GM12878 (cell line): Measurements from ENCODE around the gene MXRA7. TPM values are rescaled to one million over a fixed set of nuclear protein-coding genes. Genes with fewer than 3 reads are reported as not detected.

Experiments
- BHLHE40 ChIP-seq, 2 experiments: fragments of 450-650 bp in 1 of 2; IDR thresholded peaks; 2 replicates each; pipeline ENCODE4 v1.6.1; 2011 to 2017; ENCODE audit warnings: low read depth in 2 of 2, borderline replicate concordance in 1 of 2, improper control_type of control experiment in 1 of 2, low read length in 1 of 2, mild to moderate bottlenecking in 1 of 2
- CBX3 ChIP-seq: fragments of 200-600 bp; sonication (generic); IDR thresholded peaks from 2 replicates; pipeline ENCODE4 v1.6.1; 2016; ENCODE audit warnings: low read depth, borderline replicate concordance
- EED ChIP-seq: sonication (generic); IDR thresholded peaks from 2 replicates; pipeline ENCODE4 v1.6.1; 2016; ENCODE audit warnings: antibody characterized with exemption, low read depth
- EP300 ChIP-seq, 2 experiments: fragments of 150-350 bp in 1 of 2; IDR thresholded peaks; 2 replicates each; pipeline ENCODE4 v1.6.1; 2011 to 2012; ENCODE audit warnings: low read depth in 2 of 2, low read length in 2 of 2, borderline replicate concordance in 1 of 2, improper control_type of control experiment in 1 of 2, inconsistent platforms in 1 of 2; ENCODE audit not compliant: control insufficient read depth in 1 of 2
- HDAC2 ChIP-seq: fragments of 200-600 bp; sonication (generic); IDR thresholded peaks from 2 replicates; pipeline ENCODE4 v1.6.1; 2017
- HSF1 ChIP-seq: fragments of 150-350 bp; IDR thresholded peaks from 2 replicates; pipeline ENCODE4 v1.6.1; 2014; ENCODE audit warnings: mild to moderate bottlenecking, low read depth, low read length
- IKZF1 ChIP-seq: fragments of 450-650 bp; conservative IDR thresholded peaks from 2 replicates; pipeline ENCODE4 v1.6.1; 2017; ENCODE audit warnings: antibody characterized with exemption, mild to moderate bottlenecking
- IRF5 ChIP-seq: fragments of 450-650 bp; IDR thresholded peaks from 2 replicates; pipeline ENCODE4 v1.6.1; 2017; ENCODE audit warnings: borderline replicate concordance
- JUNB ChIP-seq: IDR thresholded peaks from 2 replicates; pipeline ENCODE4 v1.6.1; 2016; ENCODE audit warnings: antibody characterized with exemption, mild to moderate bottlenecking
- MXI1 ChIP-seq: fragments of 150-350 bp; IDR thresholded peaks from 2 replicates; pipeline ENCODE4 v1.6.1; 2011; ENCODE audit warnings: low read depth, mild to moderate bottlenecking, inconsistent platforms, low read length, improper control_type of control experiment
- MYC ChIP-seq: IDR thresholded peaks from 2 replicates; pipeline ENCODE4 v1.6.1; 2011; ENCODE audit warnings: mild to moderate bottlenecking, low read length, moderate library complexity, inconsistent platforms; ENCODE audit not compliant: insufficient read depth, insufficient replicate concordance, insufficient read length, severe bottlenecking
- NFXL1 ChIP-seq: fragments of 450-650 bp; IDR thresholded peaks from 2 replicates; pipeline ENCODE4 v1.6.1; 2017; ENCODE audit warnings: antibody characterized with exemption, mild to moderate bottlenecking, borderline replicate concordance
- NFYA ChIP-seq: IDR thresholded peaks from 2 replicates; pipeline ENCODE4 v1.6.1; 2011; ENCODE audit warnings: low read depth, mild to moderate bottlenecking, low read length, improper control_type of control experiment, borderline replicate concordance
- NFYB ChIP-seq: IDR thresholded peaks from 2 replicates; pipeline ENCODE4 v1.6.1; 2011; ENCODE audit warnings: low read depth, mild to moderate bottlenecking, low read length, improper control_type of control experiment, moderate library complexity; ENCODE audit not compliant: insufficient read depth
- PAX8 ChIP-seq: fragments of 450-650 bp; IDR thresholded peaks from 2 replicates; pipeline ENCODE4 v1.6.1; 2017; ENCODE audit warnings: mild to moderate bottlenecking, moderate library complexity
- POLR2A ChIP-seq: IDR thresholded peaks from 2 replicates; pipeline ENCODE4 v1.6.1; 2011; ENCODE audit warnings: low read depth, mild to moderate bottlenecking, low read length
- POLR2AphosphoS5 ChIP-seq: IDR thresholded peaks from 2 replicates; pipeline ENCODE4 v1.6.1; 2011; ENCODE audit warnings: mild to moderate bottlenecking, low read length, inconsistent platforms
- RAD21 ChIP-seq: IDR thresholded peaks from 2 replicates; pipeline ENCODE4 v1.6.1; 2011; ENCODE audit warnings: mild to moderate bottlenecking, low read depth, low read length, moderate library complexity; ENCODE audit not compliant: insufficient read depth
- RCOR1 ChIP-seq: conservative IDR thresholded peaks from 2 replicates; pipeline ENCODE4 v1.6.1; 2012; ENCODE audit warnings: low read depth, low read length, improper control_type of control experiment
- RFX5 ChIP-seq: IDR thresholded peaks from 2 replicates; pipeline ENCODE4 v1.6.1; 2011; ENCODE audit warnings: low read depth, low read length, improper control_type of control experiment
- SIN3A ChIP-seq: IDR thresholded peaks from 2 replicates; pipeline ENCODE4 v1.6.1; 2012; ENCODE audit warnings: low read depth, low read length, improper control_type of control experiment
- SMARCA5 ChIP-seq: fragments of 450-650 bp; IDR thresholded peaks from 2 replicates; pipeline ENCODE4 v1.6.1; 2017; ENCODE audit warnings: mild to moderate bottlenecking
- SMC3 ChIP-seq: IDR thresholded peaks from 2 replicates; pipeline ENCODE4 v1.6.1; 2011; ENCODE audit warnings: low read length, improper control_type of control experiment, borderline replicate concordance
- SREBF2 ChIP-seq: IDR thresholded peaks from 2 replicates; pipeline ENCODE4 v1.6.1; 2012; ENCODE audit warnings: mild to moderate bottlenecking, low read length
- STAT1 ChIP-seq: fragments of 450-650 bp; conservative IDR thresholded peaks from 2 replicates; pipeline ENCODE4 v1.6.1; 2014; ENCODE audit warnings: antibody characterized with exemption, mild to moderate bottlenecking
- SUPT20H ChIP-seq: IDR thresholded peaks from 2 replicates; pipeline ENCODE4 v1.6.1; 2011; ENCODE audit warnings: low read depth, mild to moderate bottlenecking, low read length, moderate library complexity, borderline replicate concordance; ENCODE audit not compliant: control insufficient read depth
- TAF1 ChIP-seq: IDR thresholded peaks from 2 replicates; pipeline ENCODE4 v1.6.1; 2011; ENCODE audit warnings: mild to moderate bottlenecking, low read depth, low read length, borderline replicate concordance
- TCF12 ChIP-seq: IDR thresholded peaks from 2 replicates; pipeline ENCODE4 v1.6.1; 2011; ENCODE audit warnings: low read depth, mild to moderate bottlenecking, low read length
- TCF7 ChIP-seq: IDR thresholded peaks from 2 replicates; pipeline ENCODE4 v1.6.1; 2014; ENCODE audit warnings: antibody characterized with exemption, borderline replicate concordance
- WRNIP1 ChIP-seq: IDR thresholded peaks from 2 replicates; pipeline ENCODE4 v1.6.1; 2011; ENCODE audit warnings: low read depth, low read length, improper control_type of control experiment, borderline replicate concordance
- ZNF622 ChIP-seq: fragments of 450-650 bp; IDR thresholded peaks from 2 replicates; pipeline ENCODE4 v1.6.1; 2017; ENCODE audit warnings: mild to moderate bottlenecking, inconsistent platforms
- polyA plus RNA-seq, 11 experiments: library from polyadenylated mRNA; depleted of rRNA in 4 of 11; unstranded in 6 of 11; stranded (reverse) in 5 of 11; fragments of >200 nt; fragmentation: Nextera tagmentation in 4 of 11; fragmentation: Illumina TruSeq in 1 of 11; extraction: Ambion mirVana in 4 of 11; extraction: Trizol in 1 of 11; gene quantifications; 1 replicate in 1 of 11; 2 replicates in 10 of 11; pipeline versions ENCODE4 v1.2.1 to v1.2.3, GENCODE V29; 2011 to 2016; ENCODE audit warnings: inconsistent platforms in 2 of 11, missing spikeins in 2 of 11, low read depth in 1 of 11
- total RNA-seq, 4 experiments: library from RNA; depleted of rRNA in 3 of 4; stranded (reverse); fragments of >200 nt in 3 of 4; fragmentation: Illumina TruSeq in 1 of 4; extraction: Trizol in 1 of 4; gene quantifications; 2 replicates each; pipeline versions ENCODE4 v1.2.1 to v1.2.3, GENCODE V29; 2013 to 2021

MXRA7 gene
- total and polyA plus RNA-seq, 10 of the 15 experiments (the other 5 are each of a cell fraction or from before 2014, with no cell fraction given): 0.03 to 2.0 (median 0.33) TPM

- TF ChIP-seq NFYB (no peak), TAF1 (no peak; the same call in 1 of the 2 replicates), BHLHE40 (IDR thresholded peaks at IDR 0.05; ENCODE audit: borderline replicate concordance in 1 of 2, low read depth in 2 of 2, low read length in 1 of 2) (peak in 1 of 2 experiments; percentile 72; a peak in 2 of 4 replicates), ZNF622 (no peak), POLR2A (peak; percentile 20), CBX3 (no peak), EED (no peak), JUNB (no peak), HDAC2 (no peak), IKZF1 (peak; percentile 44; the same call in 1 of the 2 replicates), NFYA (no peak), IRF5 (no peak), MYC (peak; percentile 30), WRNIP1 (no peak), POLR2AphosphoS5 (0 out of 2 replicates have a peak, but pooled peaks have one; percentile 19), PAX8 (no peak), SIN3A (peak; percentile 44; the same call in 1 of the 2 replicates), TCF12 (no peak), STAT1 (no peak), SMC3 (no peak), EP300 (IDR thresholded peaks at IDR 0.05; ENCODE audit: borderline replicate concordance in 1 of 2, control insufficient read depth in 1 of 2, low read depth in 2 of 2, low read length in 2 of 2) (no peak), RAD21 (no peak), HSF1 (no peak), RFX5 (no peak), NFXL1 (no peak), SUPT20H (no peak), SMARCA5 (no peak), SREBF2 (no peak), RCOR1 (no peak), TCF7 (no peak), MXI1 (peak; percentile 63)
These were observed 25.8 kb upstream of the MXRA7 start (continued) for GRCh38 chr17:76736349-76737081.
